Fibroblast of villous mesenchyme (primary cell): Measurements from ENCODE around the gene VARS1. TPM values are rescaled to one million over a fixed set of nuclear protein-coding genes. Genes with fewer than 3 reads are reported as not detected.
A peak's percentile ranks its signal among the peaks of the same experiment; 100 is the strongest.
"Not testable (repeated sequence)": the region's sequence is repeated elsewhere in the genome, so short reads cannot be mapped to it uniquely, and the experiment has no call there.

Source experiments
- DNase-seq: peaks from one replicate; pipeline ENCODE4 v3.0.0-alpha.2; 2010; ENCODE audit warnings: low read depth
- H3K4me3 ChIP-seq: 2 replicates; pipeline ENCODE4 v1.5.1; 2011; ENCODE audit warnings: low read depth, mild to moderate bottlenecking, low read length
- total RNA-seq: library from RNA; depleted of rRNA; stranded (reverse); fragments of >200 nt; gene quantifications from 2 replicates; pipeline ENCODE4 v1.2.3, GENCODE V29; 2012
- TF ChIP-seq, protein P1 (sequence below): IDR thresholded peaks from 2 replicates; pipeline ENCODE4 v1.5.1; 2012; ENCODE audit warnings: low read depth, mild to moderate bottlenecking, low read length; ENCODE audit not compliant: insufficient read depth

VARS1 gene
- total RNA-seq, 1 donor: 60.0 TPM

DNA sequence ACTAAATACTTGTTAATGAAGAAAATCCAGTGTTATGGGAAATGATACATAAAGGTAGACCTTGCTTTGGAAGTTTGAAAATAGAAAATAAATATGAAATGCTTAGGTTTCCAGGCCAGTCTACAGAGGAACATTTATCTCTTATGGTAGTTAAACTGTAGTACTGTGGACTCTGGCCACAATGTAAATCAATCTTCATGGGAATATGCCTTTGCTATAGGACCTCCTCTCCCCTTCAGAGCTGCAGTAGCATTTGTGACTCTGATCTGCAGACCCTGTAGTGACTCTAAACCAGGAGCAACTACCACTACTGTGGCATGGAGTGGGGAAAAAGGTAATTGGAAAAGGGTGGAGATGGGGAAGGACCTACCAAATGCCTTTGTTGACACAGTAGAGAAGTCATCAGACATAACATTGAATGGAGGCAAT, 24.3 kb upstream of the VARS1 start:
- H3K4me3 ChIP-seq: no peak overlapping the region
- DNase-seq: no peak
- TF ChIP-seq, protein P1, sequence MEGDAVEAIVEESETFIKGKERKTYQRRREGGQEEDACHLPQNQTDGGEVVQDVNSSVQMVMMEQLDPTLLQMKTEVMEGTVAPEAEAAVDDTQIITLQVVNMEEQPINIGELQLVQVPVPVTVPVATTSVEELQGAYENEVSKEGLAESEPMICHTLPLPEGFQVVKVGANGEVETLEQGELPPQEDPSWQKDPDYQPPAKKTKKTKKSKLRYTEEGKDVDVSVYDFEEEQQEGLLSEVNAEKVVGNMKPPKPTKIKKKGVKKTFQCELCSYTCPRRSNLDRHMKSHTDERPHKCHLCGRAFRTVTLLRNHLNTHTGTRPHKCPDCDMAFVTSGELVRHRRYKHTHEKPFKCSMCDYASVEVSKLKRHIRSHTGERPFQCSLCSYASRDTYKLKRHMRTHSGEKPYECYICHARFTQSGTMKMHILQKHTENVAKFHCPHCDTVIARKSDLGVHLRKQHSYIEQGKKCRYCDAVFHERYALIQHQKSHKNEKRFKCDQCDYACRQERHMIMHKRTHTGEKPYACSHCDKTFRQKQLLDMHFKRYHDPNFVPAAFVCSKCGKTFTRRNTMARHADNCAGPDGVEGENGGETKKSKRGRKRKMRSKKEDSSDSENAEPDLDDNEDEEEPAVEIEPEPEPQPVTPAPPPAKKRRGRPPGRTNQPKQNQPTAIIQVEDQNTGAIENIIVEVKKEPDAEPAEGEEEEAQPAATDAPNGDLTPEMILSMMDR: no peak

DNA sequence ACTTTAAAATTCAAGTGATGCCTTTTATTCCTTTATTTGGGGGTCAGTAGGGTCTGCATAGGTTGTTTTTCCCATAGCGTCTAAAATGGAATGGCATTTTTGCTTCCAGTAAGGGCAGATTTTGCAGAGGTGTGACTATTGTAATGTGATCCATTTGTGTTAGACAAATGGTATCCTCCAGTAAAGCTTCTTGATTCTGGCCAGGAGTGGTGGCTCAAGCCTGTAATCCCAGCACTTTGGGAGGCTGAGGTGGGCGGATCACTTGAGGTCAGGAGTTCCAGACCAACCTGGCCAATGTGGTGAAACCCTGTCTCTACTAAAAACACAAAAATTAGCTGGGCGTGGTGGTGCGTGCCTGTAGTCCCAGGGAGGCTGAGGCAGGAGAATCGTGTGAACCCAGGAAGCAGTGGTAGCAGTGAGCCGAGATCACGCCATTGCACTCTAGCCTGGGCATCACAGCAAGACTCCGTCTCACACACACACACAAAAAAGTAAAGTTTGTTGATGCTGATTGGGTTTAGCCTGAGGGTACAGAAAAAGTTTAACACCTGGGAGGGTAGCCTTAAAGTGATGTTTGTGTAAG, 22.5 kb upstream of the VARS1 start:
- not testable (repeated sequence) for DNase-seq

DNA sequence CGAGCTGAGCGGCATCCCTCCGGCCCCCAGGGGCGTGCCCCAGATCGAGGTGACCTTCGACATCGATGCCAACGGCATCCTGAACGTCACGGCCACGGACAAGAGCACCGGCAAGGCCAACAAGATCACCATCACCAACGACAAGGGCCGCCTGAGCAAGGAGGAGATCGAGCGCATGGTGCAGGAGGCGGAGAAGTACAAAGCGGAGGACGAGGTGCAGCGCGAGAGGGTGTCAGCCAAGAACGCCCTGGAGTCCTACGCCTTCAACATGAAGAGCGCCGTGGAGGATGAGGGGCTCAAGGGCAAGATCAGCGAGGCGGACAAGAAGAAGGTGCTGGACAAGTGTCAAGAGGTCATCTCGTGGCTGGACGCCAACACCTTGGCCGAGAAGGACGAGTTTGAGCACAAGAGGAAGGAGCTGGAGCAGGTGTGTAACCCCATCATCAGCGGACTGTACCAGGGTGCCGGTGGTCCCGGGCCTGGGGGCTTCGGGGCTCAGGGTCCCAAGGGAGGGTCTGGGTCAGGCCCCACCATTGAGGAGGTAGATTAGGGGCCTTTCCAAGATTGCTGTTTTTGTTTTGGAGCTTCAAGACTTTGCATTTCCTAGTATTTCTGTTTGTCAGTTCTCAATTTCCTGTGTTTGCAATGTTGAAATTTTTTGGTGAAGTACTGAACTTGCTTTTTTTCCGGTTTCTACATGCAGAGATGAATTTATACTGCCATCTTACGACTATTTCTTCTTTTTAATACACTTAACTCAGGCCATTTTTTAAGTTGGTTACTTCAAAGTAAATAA, 21.8 kb upstream of the VARS1 start:
- not testable (repeated sequence) for DNase-seq
- H3K4me3 ChIP-seq: peak overlapping the region; percentile 62

More for the DNA sequence above, 22.5 kb upstream of the VARS1 start:
- peak overlapping the region; percentile 62 for H3K4me3 ChIP-seq

DNA sequence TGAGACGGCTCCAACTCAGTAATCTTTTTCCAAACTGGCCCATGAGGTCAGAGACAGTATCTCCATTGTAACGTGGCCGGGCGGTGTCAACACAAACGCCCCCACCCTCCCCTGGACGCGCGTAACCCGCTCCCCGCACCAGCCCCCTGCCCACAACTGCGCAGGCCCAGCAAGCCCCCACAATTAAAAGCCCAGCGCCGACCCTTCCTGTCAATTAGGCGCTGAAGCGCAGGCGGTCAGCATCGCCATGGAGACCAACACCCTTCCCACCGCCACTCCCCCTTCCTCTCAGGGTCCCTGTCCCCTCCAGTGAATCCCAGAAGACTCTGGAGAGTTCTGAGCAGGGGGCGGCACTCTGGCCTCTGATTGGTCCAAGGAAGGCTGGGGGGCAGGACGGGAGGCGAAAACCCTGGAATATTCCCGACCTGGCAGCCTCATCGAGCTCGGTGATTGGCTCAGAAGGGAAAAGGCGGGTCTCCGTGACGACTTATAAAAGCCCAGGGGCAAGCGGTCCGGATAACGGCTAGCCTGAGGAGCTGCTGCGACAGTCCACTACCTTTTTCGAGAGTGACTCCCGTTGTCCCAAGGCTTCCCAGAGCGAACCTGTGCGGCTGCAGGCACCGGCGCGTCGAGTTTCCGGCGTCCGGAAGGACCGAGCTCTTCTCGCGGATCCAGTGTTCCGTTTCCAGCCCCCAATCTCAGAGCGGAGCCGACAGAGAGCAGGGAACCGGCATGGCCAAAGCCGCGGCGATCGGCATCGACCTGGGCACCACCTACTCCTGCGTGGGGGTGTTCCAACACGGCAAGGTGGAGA, 19.7 kb upstream of the VARS1 start, which contains the start of the genes HSPA1A and HSPA1L:
Gene HSPA1A, plus strand, starts transcription at position 519 of the 814 bp plus-strand sequence. Its CDS starts 214 bp downstream, at position 733.
Gene HSPA1L, minus strand, starts transcription at position 259 of the 814 bp plus-strand sequence. CDS start 3,311 bp downstream, outside the sequence.
- peak; percentile 97 for DNase-seq
- TF ChIP-seq, protein P1: no peak
- H3K4me3 ChIP-seq: peak within 1 kb of the TSS; percentile 76

DNA sequence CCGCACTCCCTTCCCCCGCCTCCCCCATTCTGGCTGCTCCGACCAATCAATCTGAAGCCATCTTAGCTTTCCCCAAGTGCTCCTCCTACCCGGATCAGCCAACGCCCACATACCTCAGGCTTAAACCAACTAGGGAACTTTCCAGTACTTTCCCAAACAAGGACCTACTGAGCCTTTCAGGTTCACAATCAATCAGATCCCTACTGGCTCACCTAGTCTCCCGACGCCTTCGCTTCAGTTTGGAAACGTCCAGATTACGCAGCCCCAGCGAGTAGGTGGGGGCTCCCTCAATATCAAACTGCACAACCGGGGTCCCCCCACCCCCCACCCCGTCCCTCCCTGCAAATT, 19.1 kb upstream of the VARS1 start:
- DNase-seq: peak; percentile 99
- TF ChIP-seq, protein P1: no peak

DNA sequence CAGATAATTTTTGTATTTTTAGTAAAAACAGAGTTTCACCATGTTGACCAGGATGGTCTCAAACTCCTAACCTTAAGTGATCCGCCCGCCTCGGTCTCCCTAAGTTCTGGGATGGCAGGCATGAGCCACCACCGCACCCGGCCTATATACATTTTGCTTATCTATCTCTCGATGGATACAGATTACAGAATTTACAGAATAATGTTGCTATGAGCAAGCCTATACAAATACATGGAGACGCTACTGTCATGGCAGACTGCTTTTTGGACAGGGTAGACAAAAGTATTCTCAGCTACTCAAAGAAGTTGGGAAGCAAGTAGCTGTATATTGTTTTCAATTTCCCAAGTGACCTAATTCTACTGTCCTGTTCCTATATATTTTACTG, 17.9 kb upstream of the VARS1 start:
- peak overlapping the region; percentile 21 for H3K4me3 ChIP-seq
- DNase-seq: no peak
- TF ChIP-seq, protein P1: no peak

More for the DNA sequence above, 19.1 kb upstream of the VARS1 start:
- peak overlapping the region; percentile 76 for H3K4me3 ChIP-seq

DNA sequence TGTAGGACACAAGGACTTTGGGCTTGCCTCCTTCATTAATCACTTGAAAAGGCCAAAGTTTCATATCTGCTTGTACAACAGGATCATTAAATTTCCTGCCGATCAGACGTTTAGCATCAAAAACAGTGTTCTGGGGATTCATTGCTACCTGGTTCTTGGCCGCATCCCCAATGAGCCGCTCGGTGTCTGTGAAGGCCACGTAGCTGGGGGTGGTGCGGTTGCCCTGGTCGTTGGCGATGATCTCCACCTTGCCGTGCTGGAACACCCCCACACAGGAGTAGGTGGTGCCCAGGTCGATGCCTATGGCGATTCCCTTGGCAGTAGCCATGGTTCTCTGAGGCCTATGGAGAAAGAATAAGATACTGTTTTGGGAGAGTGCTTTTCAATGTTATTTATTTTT, 16.1 kb upstream of the VARS1 start:
- no peak for DNase-seq
- no peak overlapping the region for H3K4me3 ChIP-seq
- TF ChIP-seq, protein P1: no peak

DNA sequence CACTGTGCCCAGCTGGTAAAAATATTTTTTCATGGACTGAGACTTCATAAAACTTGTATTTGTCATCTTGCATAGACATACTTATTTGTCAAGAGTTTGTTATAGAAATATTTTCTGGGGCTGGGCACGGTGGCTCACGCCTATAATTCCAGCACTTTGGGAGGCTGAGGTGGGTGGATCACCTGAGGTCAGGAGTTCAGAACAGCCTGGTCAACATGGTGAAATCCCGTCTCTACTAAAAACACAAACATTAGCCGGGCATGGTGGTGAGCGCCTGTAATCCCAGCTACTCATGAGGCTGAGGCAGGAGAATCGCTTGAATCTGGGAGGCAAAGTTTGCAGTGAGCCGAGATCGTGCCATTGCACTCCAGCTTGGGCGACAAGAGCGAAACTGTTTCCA, 13.0 kb upstream of the VARS1 start:
- not testable (repeated sequence) for DNase-seq, H3K4me3 ChIP-seq
